Esophagus muscularis mucosa (tissue), 4 donors: ENCODE measurements around the gene PHOX2A.

Source experiments
- EP300 ChIP-seq: sonication (generic); formaldehyde crosslinking; IDR thresholded peaks from one replicate; pipeline ENCODE4 v1.6.1; 2017; ENCODE audit warnings: antibody characterized with exemption
- POLR2A ChIP-seq: fragments of 450-650 bp; IDR thresholded peaks from one replicate; pipeline ENCODE4 v1.6.1; 2017; ENCODE audit warnings: antibody characterized with exemption, moderate library complexity, mild to moderate bottlenecking, low read depth
- POLR2AphosphoS5 ChIP-seq, 2 donors: sonication (generic); formaldehyde crosslinking; IDR thresholded peaks; one replicate each; pipeline ENCODE4 v1.6.1; 2017; ENCODE audit warnings: antibody characterized with exemption in 2 of 2
- TF ChIP-seq, protein P1 (sequence below), 3 experiments: fragments of 200-600 bp in 2 of 3; fragments of 450-650 bp in 1 of 3; sonication (generic) in 2 of 3; IDR thresholded peaks; one replicate each; pipeline ENCODE4 v1.5.1; 2017 to 2019; ENCODE audit warnings: antibody characterized with exemption in 3 of 3, mild to moderate bottlenecking in 2 of 3, moderate library complexity in 1 of 3

GRCh38 chr11:72189455-72190250 lies 54.3 kb downstream of the PHOX2A start:
- TF ChIP-seq, protein P1, sequence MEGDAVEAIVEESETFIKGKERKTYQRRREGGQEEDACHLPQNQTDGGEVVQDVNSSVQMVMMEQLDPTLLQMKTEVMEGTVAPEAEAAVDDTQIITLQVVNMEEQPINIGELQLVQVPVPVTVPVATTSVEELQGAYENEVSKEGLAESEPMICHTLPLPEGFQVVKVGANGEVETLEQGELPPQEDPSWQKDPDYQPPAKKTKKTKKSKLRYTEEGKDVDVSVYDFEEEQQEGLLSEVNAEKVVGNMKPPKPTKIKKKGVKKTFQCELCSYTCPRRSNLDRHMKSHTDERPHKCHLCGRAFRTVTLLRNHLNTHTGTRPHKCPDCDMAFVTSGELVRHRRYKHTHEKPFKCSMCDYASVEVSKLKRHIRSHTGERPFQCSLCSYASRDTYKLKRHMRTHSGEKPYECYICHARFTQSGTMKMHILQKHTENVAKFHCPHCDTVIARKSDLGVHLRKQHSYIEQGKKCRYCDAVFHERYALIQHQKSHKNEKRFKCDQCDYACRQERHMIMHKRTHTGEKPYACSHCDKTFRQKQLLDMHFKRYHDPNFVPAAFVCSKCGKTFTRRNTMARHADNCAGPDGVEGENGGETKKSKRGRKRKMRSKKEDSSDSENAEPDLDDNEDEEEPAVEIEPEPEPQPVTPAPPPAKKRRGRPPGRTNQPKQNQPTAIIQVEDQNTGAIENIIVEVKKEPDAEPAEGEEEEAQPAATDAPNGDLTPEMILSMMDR (IDR thresholded peaks at IDR 0.05), result no peak
- TF ChIP-seq POLR2A (no peak), EP300 (no peak), POLR2AphosphoS5 (IDR thresholded peaks at IDR 0.05) (no peak)
